GM18951 (cell line): ENCODE results near the gene ADCK2.
A peak's percentile ranks its signal among the peaks of the same experiment; 100 is the strongest.
"Not testable (repeated sequence)": the region's sequence is repeated elsewhere in the genome, so short reads cannot be mapped to it uniquely, and the experiment has no call there.

Source experiments
- POLR2A ChIP-seq: IDR thresholded peaks from 4 replicates; pipeline ENCODE4 v1.6.1; 2011; ENCODE audit warnings: mild to moderate bottlenecking; ENCODE audit not compliant: insufficient read length, insufficient read depth; ENCODE audit errors: extremely low read depth
- in situ Hi-C: fragments of 300-500 bp; cut with MboI; formaldehyde crosslinking; loops from one replicate; pipeline ENCODE4 v1.12.0; 2022; ENCODE audit warnings: low sequenced_read_pairs, mixed read lengths, inconsistent platforms; ENCODE audit not compliant: unreplicated experiment

Gene ADCK2

GRCh38 chr7:140696680-140697446, 24.1 kb downstream of the ADCK2 start, which contains the start of gene NDUFB2:
Gene NDUFB2, plus strand, starts transcription at chr7:140696708. Its CDS starts 37 bp downstream, at chr7:140696745.
- peak; percentile 88 for TF ChIP-seq POLR2A
- in situ Hi-C loops: no loop called here

- TF ChIP-seq POLR2A: no peak
- in situ Hi-C loops: no loop called here
These were observed 24.9 kb downstream of the ADCK2 start for GRCh38 chr7:140697447-140698143.

DNA sequence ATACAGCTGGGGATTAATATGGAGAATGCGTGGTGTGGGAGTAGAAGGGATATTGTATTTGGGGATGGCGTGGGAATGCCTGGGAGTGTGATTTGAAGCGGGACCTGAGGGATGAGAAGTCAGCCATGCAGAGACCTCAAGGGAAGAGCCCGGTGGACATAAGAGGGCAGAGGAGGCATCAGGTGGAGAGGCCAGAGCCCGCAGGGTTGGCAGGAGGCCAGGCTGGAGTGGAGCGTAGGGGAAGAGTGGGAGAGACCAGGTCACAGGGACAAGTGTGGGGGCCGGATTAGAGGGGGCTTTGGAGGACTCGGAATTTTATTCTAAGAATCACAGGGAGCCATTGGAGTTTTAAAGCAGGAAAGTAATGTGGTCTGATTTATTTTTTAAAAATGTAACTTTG, 25.7 kb downstream of the ADCK2 start:
- in situ Hi-C loops: no loop called here
- TF ChIP-seq POLR2A: no peak

- in situ Hi-C loops: no loop called here
- no peak for TF ChIP-seq POLR2A
These were observed 30.0 kb downstream of the ADCK2 start for GRCh38 chr7:140702774-140703173.

- in situ Hi-C loops: no loop called here
- TF ChIP-seq POLR2A: no peak
These were observed 31.5 kb downstream of the ADCK2 start for GRCh38 chr7:140704205-140704604.

DNA sequence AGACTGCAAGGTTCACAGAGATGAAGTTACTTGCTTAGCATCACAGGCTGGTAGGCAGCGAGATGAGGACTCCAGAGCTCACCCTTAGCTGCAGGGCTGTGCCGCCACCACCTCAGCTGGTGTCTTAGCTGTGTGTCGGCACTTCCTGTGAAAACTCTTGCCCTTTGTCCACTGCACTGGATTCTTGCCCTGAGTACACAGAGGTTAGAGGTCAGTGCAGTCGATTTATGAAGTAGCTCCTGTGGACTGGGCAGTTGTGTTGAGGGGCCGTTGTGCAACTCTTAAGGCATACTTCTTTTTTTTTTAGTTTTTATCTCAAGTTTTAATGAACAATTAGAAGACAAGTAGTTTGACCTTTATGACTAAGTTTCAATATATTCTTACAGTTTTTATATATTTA, 34.4 kb downstream of the ADCK2 start:
- in situ Hi-C loops: no loop called here
- TF ChIP-seq POLR2A: no peak

GRCh38 chr7:140708764-140709163, 36.0 kb downstream of the ADCK2 start:
- in situ Hi-C loops: not testable (repeated sequence)

GRCh38 chr7:140712392-140712791, 39.6 kb downstream of the ADCK2 start:
- in situ Hi-C loops: not testable (repeated sequence)

DNA sequence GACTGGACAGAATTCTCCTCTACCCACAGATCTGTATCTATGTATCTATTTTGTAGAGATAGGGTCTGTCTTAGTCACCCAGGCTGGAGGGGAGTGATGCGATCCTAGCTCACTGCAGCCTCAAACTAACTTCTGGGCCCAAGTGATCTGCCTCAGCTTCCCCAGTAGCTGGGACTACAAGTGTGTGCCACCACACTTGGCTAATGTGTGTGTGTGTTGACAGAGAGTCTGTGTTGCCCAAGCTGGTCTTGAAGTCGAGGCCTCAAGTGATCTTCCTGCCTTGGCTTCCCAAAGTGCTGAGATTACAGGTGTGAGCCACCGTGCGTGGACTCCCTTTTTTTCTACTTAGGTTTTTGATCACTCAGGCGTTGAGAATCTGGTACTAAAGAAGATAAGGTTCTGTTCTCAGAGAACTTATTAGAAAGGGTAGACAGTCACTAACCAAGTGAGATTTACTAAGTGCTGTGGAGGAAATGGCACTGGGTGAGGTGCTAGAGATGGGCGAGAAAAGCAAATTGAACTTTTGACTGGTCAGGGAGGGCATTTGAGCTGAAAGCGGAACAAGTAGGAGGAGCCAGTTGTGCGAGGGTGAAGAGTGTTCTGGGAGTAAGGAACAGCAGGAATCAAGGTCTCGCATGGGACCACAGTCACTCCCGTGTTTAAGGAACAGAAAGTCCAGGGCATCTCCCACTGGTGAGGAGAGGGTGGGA, 41.7 kb downstream of the ADCK2 start:
- in situ Hi-C loops: no loop called here
- TF ChIP-seq POLR2A: no peak

DNA sequence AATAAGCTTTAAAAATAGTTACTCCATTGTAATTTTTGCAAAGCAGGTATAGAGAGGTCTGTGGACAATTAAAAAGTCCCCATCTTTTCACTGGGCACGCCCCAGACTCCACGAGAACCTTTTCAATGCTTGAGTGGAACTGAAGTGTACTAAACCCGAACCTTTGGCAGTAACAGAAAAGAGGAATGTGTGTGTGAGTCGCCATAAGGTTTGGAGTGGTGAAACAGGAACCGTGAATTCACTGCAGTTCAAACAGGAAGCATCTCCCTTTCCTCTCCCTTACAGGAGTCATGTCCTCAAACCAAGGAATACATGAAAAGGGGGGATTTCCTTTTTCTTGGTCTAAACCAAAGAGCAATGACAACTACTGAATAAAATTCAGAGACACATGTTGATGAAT, 47.0 kb downstream of the ADCK2 start:
- in situ Hi-C loops: no loop called here
- no peak for TF ChIP-seq POLR2A

DNA sequence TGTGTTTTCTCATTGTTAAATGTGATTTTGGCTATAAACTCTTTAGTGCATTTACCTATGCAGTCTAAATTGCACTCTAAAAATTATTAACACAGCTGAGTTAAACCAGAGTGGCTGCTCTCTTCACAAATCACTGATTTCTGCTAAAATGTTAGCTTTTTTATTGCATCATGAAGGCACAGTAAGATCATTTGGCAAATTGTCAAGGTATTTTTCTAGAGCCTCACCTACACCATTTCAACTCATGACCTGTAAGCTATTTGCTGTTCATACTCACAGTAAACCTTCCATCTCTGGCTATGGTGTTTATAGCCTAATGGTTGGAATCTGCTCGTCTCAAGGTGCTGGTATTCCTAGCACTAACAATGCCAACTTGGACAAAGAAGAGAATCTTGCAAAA, 49.5 kb downstream of the ADCK2 start:
- in situ Hi-C loops: no loop called here

DNA sequence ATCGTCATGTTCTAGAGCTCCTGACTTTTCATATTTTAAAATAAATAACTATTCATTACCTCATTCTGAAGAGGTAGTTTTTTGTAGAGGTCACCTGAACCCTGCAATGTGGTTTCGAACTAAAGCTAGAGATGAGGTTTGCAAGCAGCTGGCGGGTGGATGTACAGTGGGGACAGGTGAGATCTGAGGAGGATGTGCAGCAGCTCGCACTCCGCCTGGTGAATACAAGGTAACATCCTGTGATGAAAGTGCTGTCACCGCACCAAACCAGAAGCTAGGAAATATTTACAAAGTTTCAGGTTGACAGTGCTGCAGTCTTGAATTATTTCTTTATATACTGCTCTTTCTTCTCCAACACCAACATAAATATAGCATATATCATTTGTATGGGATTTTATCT, 50.3 kb downstream of the ADCK2 start:
- in situ Hi-C loops: no loop called here
- no peak for TF ChIP-seq POLR2A

More for the DNA sequence above, 49.5 kb downstream of the ADCK2 start:
- TF ChIP-seq POLR2A: no peak

DNA sequence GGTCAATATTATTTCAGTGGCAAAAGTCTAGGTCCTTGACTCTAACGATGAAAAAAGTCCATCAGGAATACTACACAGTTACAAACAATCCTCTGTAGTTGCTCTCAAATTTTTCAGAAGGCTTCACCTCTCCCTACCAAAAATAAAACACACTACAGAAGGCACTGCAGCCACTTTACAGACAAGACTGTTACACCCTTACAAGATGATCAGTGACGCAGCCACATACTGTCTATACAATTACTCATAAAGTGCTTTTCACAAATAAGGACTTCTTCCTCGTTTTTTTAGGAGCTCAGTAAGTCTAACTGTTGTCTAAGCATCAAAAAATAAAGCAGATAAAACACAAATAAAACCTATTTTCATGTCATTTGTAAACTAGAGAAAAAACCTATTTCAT, 50.8 kb downstream of the ADCK2 start:
- in situ Hi-C loops: no loop called here
- TF ChIP-seq POLR2A: no peak

GRCh38 chr7:140724706-140725105, 52.0 kb downstream of the ADCK2 start:
- TF ChIP-seq POLR2A: no peak

More at GRCh38 chr7:140724706-140725105, 52.0 kb downstream of the ADCK2 start:
- in situ Hi-C loops: no loop called here
